Gastrocnemius medialis (tissue), 4 donors: ENCODE data around the gene ROMO1. TPM values are rescaled to one million over a fixed set of nuclear protein-coding genes. Genes with fewer than 3 reads are reported as not detected.

Experiments used
- ATAC-seq, 2 donors: fragments of 150-250 bp; one replicate each; pipeline ENCODE4 v1.9.1; 2016
- DNase-seq, 2 donors: peaks; one replicate each; pipeline ENCODE4 v3.0.0-alpha.2; 2019
- H3K27ac ChIP-seq, 4 donors: fragments of 200-600 bp; sonication (generic); 1 replicate in 1 of 4; 2 replicates in 3 of 4; pipeline ENCODE4 v1.5.1; 2016 to 2018; ENCODE audit warnings: mild to moderate bottlenecking in 2 of 4, moderate library complexity in 1 of 4
- H3K27me3 ChIP-seq, 3 donors: fragments of 200-600 bp; sonication (generic) in 2 of 3; 1 replicate in 1 of 3; 2 replicates in 2 of 3; pipeline versions ENCODE4 v1.5.1 to v1.6.0; 2016 to 2019; ENCODE audit warnings: mild to moderate bottlenecking in 1 of 3, moderate library complexity in 1 of 3
- H3K36me3 ChIP-seq, 2 donors: fragments of 200-600 bp; sonication (generic) in 1 of 2; one replicate each; pipeline ENCODE4 v1.5.1; 2017 to 2018
- H3K4me1 ChIP-seq, 2 donors: fragments of 200-600 bp; sonication (generic) in 1 of 2; one replicate each; pipeline ENCODE4 v1.5.1; 2016 to 2017; ENCODE audit warnings: mild to moderate bottlenecking in 2 of 2
- H3K4me3 ChIP-seq, 4 donors: fragments of 200-600 bp; sonication (generic) in 3 of 4; 1 replicate in 1 of 4; 2 replicates in 3 of 4; pipeline ENCODE4 v1.5.1; 2016 to 2019; ENCODE audit warnings: mild to moderate bottlenecking in 2 of 4
- H3K9me3 ChIP-seq, 3 donors: fragments of 200-600 bp; sonication (generic) in 2 of 3; 1 replicate in 1 of 3; 2 replicates in 2 of 3; pipeline ENCODE4 v1.5.1; 2016 to 2019
- POLR2A ChIP-seq, 2 donors: fragments of 450-650 bp; IDR thresholded peaks; one replicate each; pipeline ENCODE4 v1.6.1; 2017; ENCODE audit warnings: antibody characterized with exemption in 2 of 2, mild to moderate bottlenecking in 2 of 2, moderate library complexity in 2 of 2
- in situ Hi-C, 4 donors: fragments of 200-750 bp; cut with MboI; loops; one replicate each; pipeline versions ENCODE4 v1.15.0 to v1.8.0; 2017; ENCODE audit warnings: low sequenced_read_pairs in 4 of 4
- intact Hi-C: fragments of 100-400 bp; cut with DNase I; formaldehyde crosslinking; loops from one replicate; pipeline ENCODE4 v1.15.1; 2023; ENCODE audit warnings: low total_unique reads
- total RNA-seq, 4 donors: library from RNA; depleted of rRNA; stranded (reverse); fragments of >200 nt; gene quantifications; one replicate each; pipeline versions ENCODE4 v1.1.0 to v1.2.3, GENCODE V29; 2016
- TF ChIP-seq, protein P1 (sequence below), 5 experiments: fragments of 450-650 bp in 3 of 5; fragments of 200-600 bp in 2 of 5; sonication (generic) in 2 of 5; IDR thresholded peaks in 4 of 5; conservative IDR thresholded peaks in 1 of 5; 1 replicate in 4 of 5; 2 replicates in 1 of 5; pipeline ENCODE4 v1.5.1; 2016 to 2019; ENCODE audit warnings: antibody characterized with exemption in 5 of 5, mild to moderate bottlenecking in 3 of 5, moderate library complexity in 3 of 5

The ROMO1 gene
- total RNA-seq, 4 donors from 2014 or later = 213 to 491 (median 309) TPM

DNA sequence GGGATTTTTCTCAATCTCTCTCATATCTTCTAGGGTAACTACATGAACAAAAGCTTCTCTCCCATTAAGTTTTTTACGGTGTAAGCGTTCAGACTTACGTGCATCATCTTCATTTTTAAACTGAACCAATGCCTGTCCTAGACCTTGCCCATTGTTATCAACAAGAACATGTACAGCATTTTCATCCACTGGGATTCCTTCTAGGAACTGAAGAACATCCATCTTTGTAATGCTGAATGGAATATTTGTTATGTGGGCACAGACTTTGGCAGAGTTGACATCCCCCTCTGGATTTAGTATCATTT is 45.8 kb upstream of the ROMO1 start:
- no peak for ATAC-seq
- in situ Hi-C loops = no loop called here
- peaks cover 47 to 66% of the 10 kb centered on the region in 2 donors for H3K4me1 ChIP-seq
- peaks cover 0 to 21% of the 10 kb centered on the region in 2 donors for H3K36me3 ChIP-seq
- H3K9me3 ChIP-seq = no peaks in the 10 kb centered on the region
- H3K27me3 ChIP-seq = no peaks in the 10 kb centered on the region
- no peak overlapping the region for H3K27ac ChIP-seq
- intact Hi-C loops = no loop called here
- TF ChIP-seq, protein P1, sequence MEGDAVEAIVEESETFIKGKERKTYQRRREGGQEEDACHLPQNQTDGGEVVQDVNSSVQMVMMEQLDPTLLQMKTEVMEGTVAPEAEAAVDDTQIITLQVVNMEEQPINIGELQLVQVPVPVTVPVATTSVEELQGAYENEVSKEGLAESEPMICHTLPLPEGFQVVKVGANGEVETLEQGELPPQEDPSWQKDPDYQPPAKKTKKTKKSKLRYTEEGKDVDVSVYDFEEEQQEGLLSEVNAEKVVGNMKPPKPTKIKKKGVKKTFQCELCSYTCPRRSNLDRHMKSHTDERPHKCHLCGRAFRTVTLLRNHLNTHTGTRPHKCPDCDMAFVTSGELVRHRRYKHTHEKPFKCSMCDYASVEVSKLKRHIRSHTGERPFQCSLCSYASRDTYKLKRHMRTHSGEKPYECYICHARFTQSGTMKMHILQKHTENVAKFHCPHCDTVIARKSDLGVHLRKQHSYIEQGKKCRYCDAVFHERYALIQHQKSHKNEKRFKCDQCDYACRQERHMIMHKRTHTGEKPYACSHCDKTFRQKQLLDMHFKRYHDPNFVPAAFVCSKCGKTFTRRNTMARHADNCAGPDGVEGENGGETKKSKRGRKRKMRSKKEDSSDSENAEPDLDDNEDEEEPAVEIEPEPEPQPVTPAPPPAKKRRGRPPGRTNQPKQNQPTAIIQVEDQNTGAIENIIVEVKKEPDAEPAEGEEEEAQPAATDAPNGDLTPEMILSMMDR (IDR thresholded peaks at IDR 0.05 in 4 of 5, conservative IDR thresholded peaks at IDR 0.05 in 1 of 5) = no peak
- no peak for TF ChIP-seq POLR2A (IDR thresholded peaks at IDR 0.05)
- no peak for DNase-seq
- H3K4me3 ChIP-seq = no peak overlapping the region

DNA sequence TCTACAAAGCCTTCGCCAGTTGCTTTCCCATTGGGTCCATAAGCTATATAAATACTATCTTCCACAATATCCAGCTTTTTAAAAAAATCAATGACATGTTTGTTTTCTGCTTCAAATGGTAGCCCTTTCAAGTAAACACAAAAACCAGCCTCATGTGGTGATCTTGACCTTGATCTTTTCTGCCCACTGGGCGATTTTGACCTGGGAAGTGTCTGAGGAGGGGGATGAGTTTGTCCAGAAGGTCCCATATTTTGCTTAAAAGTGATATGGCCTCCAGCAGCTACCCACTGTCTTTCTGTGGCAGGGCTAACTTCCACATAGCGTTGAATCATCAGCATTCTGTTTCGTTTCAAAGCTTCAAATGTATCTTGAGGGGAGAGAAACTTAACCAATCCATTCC is 45.3 kb upstream of the ROMO1 start:
- Histone ChIP-seq H3K36me3 (peaks cover 0 to 21% of the 10 kb centered on the region in 2 donors), H3K4me3 (no peak overlapping the region), H3K27me3 (no peaks in the 10 kb centered on the region), H3K27ac (no peak overlapping the region), H3K9me3 (no peaks in the 10 kb centered on the region), H3K4me1 (peaks cover 46 to 66% of the 10 kb centered on the region in 2 donors)
- TF ChIP-seq, protein P1 (IDR thresholded peaks at IDR 0.05 in 4 of 5, conservative IDR thresholded peaks at IDR 0.05 in 1 of 5) = no peak
- no peak for TF ChIP-seq POLR2A (IDR thresholded peaks at IDR 0.05)
- ATAC-seq (no peak), DNase-seq (no peak)
- in situ Hi-C loops (no loop called here), intact Hi-C loops (no loop called here)

DNA sequence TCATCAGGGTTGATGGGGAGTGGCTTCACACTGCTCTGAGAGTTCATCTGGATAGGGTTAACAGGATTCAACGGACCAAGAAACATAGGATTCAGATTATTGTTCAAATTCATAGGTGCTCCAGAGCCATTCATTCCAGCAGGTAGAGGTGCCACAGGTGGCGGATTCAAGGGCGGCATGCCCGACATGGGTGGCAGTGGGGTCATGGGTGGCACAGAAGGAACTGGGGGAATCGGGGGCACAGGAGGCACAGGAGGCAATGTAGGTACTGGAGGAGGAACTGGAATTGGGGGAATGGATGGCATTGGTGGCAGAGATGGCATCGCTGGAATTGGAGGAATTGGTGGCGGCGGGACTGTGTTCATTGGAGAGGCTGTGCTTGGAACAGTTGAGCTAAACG is 44.8 kb upstream of the ROMO1 start:
- TF ChIP-seq, protein P1 (IDR thresholded peaks at IDR 0.05 in 4 of 5, conservative IDR thresholded peaks at IDR 0.05 in 1 of 5) = no peak
- TF ChIP-seq POLR2A (IDR thresholded peaks at IDR 0.05) = no peak
- intact Hi-C loops = no loop called here
- peaks cover 46 to 64% of the 10 kb centered on the region in 2 donors for H3K4me1 ChIP-seq
- peaks cover 0 to 21% of the 10 kb centered on the region in 2 donors for H3K36me3 ChIP-seq
- in situ Hi-C loops = no loop called here
- H3K9me3 ChIP-seq = no peaks in the 10 kb centered on the region
- no peak overlapping the region for H3K4me3 ChIP-seq
- H3K27me3 ChIP-seq = no peaks in the 10 kb centered on the region
- H3K27ac ChIP-seq = no peak overlapping the region
- no peak for ATAC-seq
- no peak for DNase-seq

DNA sequence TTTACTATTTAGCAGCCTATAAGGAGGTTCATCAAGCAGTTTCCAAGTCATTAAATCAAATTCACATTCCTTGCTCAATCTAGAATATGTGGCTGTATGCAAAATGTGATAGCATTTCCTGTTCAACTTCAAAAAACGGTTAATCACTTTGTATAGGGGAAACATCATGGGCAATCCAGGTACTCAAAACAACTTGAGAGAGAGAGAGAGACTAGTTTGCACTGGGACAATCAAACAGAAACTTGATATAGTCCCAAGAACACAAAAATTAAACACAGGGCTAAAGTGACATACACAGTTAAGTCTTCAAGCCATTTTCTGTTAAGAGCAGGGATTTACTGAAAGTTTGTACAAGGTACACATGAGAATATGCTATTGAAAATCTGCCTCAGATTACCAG is 41.9 kb upstream of the ROMO1 start:
- H3K36me3 ChIP-seq = peaks cover 0 to 21% of the 10 kb centered on the region in 2 donors
- ATAC-seq = no peak
- no peak for DNase-seq
- H3K27me3 ChIP-seq = no peaks in the 10 kb centered on the region
- intact Hi-C loops = no loop called here
- no peaks in the 10 kb centered on the region for H3K9me3 ChIP-seq
- in situ Hi-C loops = no loop called here
- H3K4me1 ChIP-seq = peaks cover 49 to 64% of the 10 kb centered on the region in 2 donors
- no peak for TF ChIP-seq POLR2A (IDR thresholded peaks at IDR 0.05)
- TF ChIP-seq, protein P1 (IDR thresholded peaks at IDR 0.05 in 4 of 5, conservative IDR thresholded peaks at IDR 0.05 in 1 of 5) = no peak
- H3K27ac ChIP-seq = no peak overlapping the region
- H3K4me3 ChIP-seq = no peak overlapping the region
